Middle frontal gyrus (tissue), 1 donor: Measurements from ENCODE around the gene DEF6.

ENCODE experiments used
- DNase-seq: peaks from one replicate; pipeline ENCODE4 v3.0.0-alpha.2; 2015; ENCODE audit warnings: low spot score; ENCODE audit errors: extremely low spot score

DEF6 gene

GRCh38 chr6:35343092-35343834, 45.6 kb downstream of the DEF6 start:
- no peak for DNase-seq

GRCh38 chr6:35343835-35344550, 46.4 kb downstream of the DEF6 start:
- DNase-seq, result no peak

GRCh38 chr6:35351422-35351821, 53.8 kb downstream of the DEF6 start:
- DNase-seq, result no peak

GRCh38 chr6:35352735-35353134, 55.1 kb downstream of the DEF6 start:
- no peak for DNase-seq

- DNase-seq, result no peak
These were observed 56.9 kb downstream of the DEF6 start for GRCh38 chr6:35354361-35355135.

- DNase-seq, result no peak
These were observed 58.8 kb downstream of the DEF6 start for GRCh38 chr6:35356391-35356790.

- DNase-seq, result no peak
These were observed 60.1 kb downstream of the DEF6 start for GRCh38 chr6:35357677-35358076.

GRCh38 chr6:35358086-35358485, 60.5 kb downstream of the DEF6 start:
- no peak for DNase-seq

GRCh38 chr6:35359346-35359743, 61.7 kb downstream of the DEF6 start:
- no peak for DNase-seq

- DNase-seq, result no peak
These were observed 62.2 kb downstream of the DEF6 start for GRCh38 chr6:35359744-35360348.

- DNase-seq, result peak; percentile 61
These were observed 62.9 kb downstream of the DEF6 start for GRCh38 chr6:35360349-35361138.

GRCh38 chr6:35362200-35362599, 64.6 kb downstream of the DEF6 start:
- DNase-seq, result no peak

- DNase-seq, result no peak
These were observed 65.7 kb downstream of the DEF6 start for GRCh38 chr6:35363293-35363750.

GRCh38 chr6:35365594-35366203, 68.1 kb downstream of the DEF6 start:
- DNase-seq, result no peak

- DNase-seq, result no peak
These were observed 68.6 kb downstream of the DEF6 start for GRCh38 chr6:35366204-35366596.

GRCh38 chr6:35367646-35368037, 70.0 kb downstream of the DEF6 start:
- DNase-seq, result no peak

- no peak for DNase-seq
These were observed 70.6 kb downstream of the DEF6 start for GRCh38 chr6:35368038-35368887.

- no peak for DNase-seq
These were observed 72.6 kb downstream of the DEF6 start for GRCh38 chr6:35370124-35370741.
